Measurements from ENCODE around the gene OBP2A. TPM values are rescaled to one million over a fixed set of nuclear protein-coding genes. Genes with fewer than 3 reads are reported as not detected.

The OBP2A gene
- total and polyA plus RNA-seq, 2 experiments from 2014 or later, result not detected

DNA sequence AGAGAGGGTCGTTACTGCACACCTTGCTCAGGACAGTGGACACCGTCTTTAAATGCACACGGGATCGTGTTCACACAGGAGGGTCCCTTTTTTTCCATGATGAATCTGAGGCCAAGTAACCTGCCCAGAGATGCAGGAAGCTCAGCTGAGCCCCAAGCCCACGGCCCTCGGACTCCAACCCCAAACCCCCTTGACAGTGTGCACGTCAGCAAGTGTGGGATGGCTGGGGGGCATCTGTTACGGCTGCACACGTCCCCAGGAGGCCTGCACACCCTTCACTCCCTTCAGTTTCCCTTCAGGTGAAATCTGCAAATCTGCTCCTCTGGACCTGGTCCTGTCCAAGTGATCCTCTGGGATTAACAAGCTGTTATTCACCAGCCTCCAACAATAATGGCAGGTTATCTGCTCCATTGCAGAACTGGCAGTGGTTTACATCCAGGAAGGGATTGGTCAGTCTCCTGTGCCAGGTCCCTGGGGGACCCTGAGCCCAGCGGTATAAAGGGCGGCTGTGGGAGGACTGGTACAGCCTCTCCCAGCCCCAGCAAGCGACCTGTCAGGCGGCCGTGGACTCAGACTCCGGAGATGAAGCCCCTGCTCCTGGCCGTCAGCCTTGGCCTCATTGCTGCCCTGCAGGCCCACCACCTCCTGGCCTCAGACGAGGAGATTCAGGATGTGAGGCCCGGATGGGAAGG is 24.9 kb upstream of the OBP2A start, which contains the start of gene LCN1:
Gene LCN1, plus strand, starts transcription at position 525 of the 692 bp plus-strand sequence. Its CDS starts 58 bp downstream, at position 583.
- Histone ChIP-seq H3K27me3 (no peaks in the 10 kb centered on the region), H3K36me3 (no peaks in the 10 kb centered on the region), H3K27ac (no peak within 1 kb of the TSS), H3K9me3 (ENCODE audit: low read depth) (no peaks in the 10 kb centered on the region), H3K4me1 (ENCODE audit: low read depth) (no peaks in the 10 kb centered on the region), H3K4me3 (no peak within 1 kb of the TSS)
- no peak for DNase-seq (ENCODE audit: low read depth in 1 of 2, low spot score in 1 of 2)
- TF ChIP-seq, protein P1, sequence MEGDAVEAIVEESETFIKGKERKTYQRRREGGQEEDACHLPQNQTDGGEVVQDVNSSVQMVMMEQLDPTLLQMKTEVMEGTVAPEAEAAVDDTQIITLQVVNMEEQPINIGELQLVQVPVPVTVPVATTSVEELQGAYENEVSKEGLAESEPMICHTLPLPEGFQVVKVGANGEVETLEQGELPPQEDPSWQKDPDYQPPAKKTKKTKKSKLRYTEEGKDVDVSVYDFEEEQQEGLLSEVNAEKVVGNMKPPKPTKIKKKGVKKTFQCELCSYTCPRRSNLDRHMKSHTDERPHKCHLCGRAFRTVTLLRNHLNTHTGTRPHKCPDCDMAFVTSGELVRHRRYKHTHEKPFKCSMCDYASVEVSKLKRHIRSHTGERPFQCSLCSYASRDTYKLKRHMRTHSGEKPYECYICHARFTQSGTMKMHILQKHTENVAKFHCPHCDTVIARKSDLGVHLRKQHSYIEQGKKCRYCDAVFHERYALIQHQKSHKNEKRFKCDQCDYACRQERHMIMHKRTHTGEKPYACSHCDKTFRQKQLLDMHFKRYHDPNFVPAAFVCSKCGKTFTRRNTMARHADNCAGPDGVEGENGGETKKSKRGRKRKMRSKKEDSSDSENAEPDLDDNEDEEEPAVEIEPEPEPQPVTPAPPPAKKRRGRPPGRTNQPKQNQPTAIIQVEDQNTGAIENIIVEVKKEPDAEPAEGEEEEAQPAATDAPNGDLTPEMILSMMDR (IDR thresholded peaks at IDR 0.05; ENCODE audit: low read depth, low read length), result no peak

DNA sequence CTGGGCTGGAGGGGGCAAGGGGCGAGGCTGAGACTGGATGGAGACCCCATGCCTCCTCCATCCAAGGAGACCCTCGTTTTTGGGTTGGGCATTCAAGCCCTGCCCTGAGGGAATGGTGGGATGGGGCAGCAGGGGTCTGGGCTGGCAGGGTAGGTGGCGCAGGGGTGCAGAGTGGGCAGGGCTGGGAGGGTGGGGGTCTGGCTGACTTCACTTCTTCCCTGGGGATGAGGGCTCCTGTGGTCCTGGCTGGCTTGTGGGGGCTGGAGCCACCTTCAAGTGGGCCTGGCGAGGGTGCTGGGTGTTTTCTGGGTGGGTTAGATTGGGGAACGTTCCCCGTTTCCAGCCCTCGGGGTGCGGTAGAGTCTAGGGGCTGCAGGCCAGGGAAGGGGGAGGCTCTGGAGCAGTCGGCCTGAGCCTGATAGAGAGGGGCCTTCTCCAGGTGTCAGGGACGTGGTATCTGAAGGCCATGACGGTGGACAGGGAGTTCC is 24.3 kb upstream of the OBP2A start:
- H3K27ac ChIP-seq, result no peak overlapping the region
- DNase-seq (ENCODE audit: low read depth in 1 of 2, low spot score in 1 of 2), result no peak
- no peaks in the 10 kb centered on the region for H3K36me3 ChIP-seq
- no peaks in the 10 kb centered on the region for H3K4me1 ChIP-seq (ENCODE audit: low read depth)
- H3K4me3 ChIP-seq, result no peak overlapping the region
- H3K27me3 ChIP-seq, result no peaks in the 10 kb centered on the region
- H3K9me3 ChIP-seq (ENCODE audit: low read depth), result no peaks in the 10 kb centered on the region
- TF ChIP-seq, protein P1 (IDR thresholded peaks at IDR 0.05; ENCODE audit: low read depth, low read length), result no peak

DNA sequence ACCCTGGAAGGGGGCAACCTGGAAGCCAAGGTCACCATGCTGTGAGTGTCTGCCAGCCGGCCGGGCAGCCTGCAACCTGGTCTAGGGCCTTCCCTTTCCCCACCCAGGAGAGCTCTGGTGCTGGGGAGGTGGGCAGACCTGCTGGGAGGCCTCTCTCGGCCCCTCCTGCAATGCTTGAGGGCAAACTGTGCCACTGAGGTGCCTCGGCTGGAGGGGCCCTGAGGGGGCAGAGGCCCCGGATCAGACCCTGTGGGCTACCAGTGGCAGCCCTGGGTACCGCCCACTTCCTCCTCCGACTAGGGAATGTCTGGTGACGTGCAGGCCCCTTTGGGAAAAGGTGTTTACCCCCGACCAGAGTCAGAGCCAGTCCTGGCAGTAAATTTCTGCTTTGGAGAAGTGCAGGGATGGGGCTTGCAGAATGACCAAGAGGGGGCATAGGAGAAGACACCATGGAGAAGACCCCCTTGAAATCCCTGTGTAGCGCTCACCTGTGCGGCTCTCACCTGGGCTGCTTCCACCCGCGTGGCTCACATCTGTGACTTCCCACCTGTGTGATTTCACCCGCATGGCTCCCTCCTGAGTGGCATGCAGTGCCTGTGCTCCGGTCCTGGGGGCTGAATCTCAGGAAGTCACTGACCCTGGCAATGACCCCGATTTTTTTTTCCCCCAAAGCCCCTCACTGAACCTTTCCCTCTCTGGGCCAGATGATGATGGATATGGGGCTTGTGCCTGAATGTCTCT is 23.6 kb upstream of the OBP2A start:
- TF ChIP-seq, protein P1 (IDR thresholded peaks at IDR 0.05; ENCODE audit: low read depth, low read length), result no peak
- Histone ChIP-seq H3K4me1 (ENCODE audit: low read depth) (no peaks in the 10 kb centered on the region), H3K36me3 (no peaks in the 10 kb centered on the region), H3K27ac (no peak overlapping the region), H3K27me3 (no peaks in the 10 kb centered on the region), H3K4me3 (no peak overlapping the region), H3K9me3 (ENCODE audit: low read depth) (no peaks in the 10 kb centered on the region)
- no peak for DNase-seq (ENCODE audit: low read depth in 1 of 2, low spot score in 1 of 2)

DNA sequence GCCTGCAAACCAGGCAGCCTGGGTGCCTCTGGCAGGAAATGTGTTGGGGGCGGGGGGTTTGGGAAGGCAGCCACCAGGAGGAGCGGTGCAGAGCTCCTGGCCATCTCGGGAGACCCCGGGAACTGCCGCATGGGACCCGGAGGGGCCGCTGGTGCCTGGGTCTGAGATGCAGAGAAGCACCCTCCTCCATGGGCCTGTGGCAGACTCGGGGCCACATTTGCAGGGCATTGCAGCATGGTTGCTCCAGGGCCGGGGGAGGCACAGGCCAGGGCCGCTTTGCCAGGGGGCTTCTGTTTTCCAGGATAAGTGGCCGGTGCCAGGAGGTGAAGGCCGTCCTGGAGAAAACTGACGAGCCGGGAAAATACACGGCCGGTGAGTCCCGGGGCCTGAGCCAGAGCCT is 23.0 kb upstream of the OBP2A start:
- Histone ChIP-seq H3K27ac (no peak overlapping the region), H3K4me3 (no peak overlapping the region), H3K9me3 (ENCODE audit: low read depth) (no peaks in the 10 kb centered on the region), H3K4me1 (ENCODE audit: low read depth) (no peaks in the 10 kb centered on the region), H3K27me3 (no peaks in the 10 kb centered on the region), H3K36me3 (no peaks in the 10 kb centered on the region)
- DNase-seq (ENCODE audit: low read depth in 1 of 2, low spot score in 1 of 2), result no peak
- TF ChIP-seq, protein P1 (IDR thresholded peaks at IDR 0.05; ENCODE audit: low read depth, low read length), result no peak

DNA sequence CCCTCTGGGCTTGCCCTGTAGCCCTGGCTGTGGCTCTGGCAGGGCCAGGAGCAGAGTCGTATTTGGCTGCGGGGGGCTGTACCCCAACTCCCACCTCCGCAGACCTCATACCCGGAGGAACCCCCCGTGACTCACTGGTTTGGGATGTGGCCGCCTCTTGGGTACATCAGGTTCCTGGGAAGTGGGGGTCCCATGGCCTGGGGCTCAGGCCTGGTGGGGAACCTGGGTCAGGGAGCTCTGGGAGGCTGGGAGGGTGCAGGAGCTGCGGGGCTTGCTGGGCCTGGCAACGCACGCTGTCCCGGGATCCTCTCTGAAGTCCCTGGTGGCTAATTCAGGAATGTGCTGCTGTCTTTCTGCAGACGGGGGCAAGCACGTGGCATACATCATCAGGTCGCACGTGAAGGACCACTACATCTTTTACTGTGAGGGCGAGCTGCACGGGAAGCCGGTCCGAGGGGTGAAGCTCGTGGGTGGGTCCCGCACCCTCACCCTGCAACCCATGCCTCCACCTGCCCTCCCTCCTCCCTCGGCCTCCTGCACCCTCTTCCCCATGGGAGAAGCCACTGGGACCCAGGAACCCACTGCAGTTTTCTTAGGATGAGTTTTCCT is 22.3 kb upstream of the OBP2A start:
- Histone ChIP-seq H3K9me3 (ENCODE audit: low read depth) (no peaks in the 10 kb centered on the region), H3K27me3 (no peaks in the 10 kb centered on the region), H3K4me1 (ENCODE audit: low read depth) (no peaks in the 10 kb centered on the region), H3K36me3 (no peaks in the 10 kb centered on the region), H3K27ac (no peak overlapping the region), H3K4me3 (no peak overlapping the region)
- TF ChIP-seq, protein P1 (IDR thresholded peaks at IDR 0.05; ENCODE audit: low read depth, low read length), result no peak
- no peak for DNase-seq (ENCODE audit: low read depth in 1 of 2, low spot score in 1 of 2)

Data from cardiac muscle cell (in vitro differentiated cells and primary cell).